HG03354 (cell line): ENCODE measurements around the gene TRIM63.

Experiments used
- ATAC-seq: cut with Tn5 transposase; IDR thresholded peaks from one replicate; pipeline ENCODE4 v1.9.1; 2021; ENCODE audit warnings: mild to moderate bottlenecking; ENCODE audit not compliant: unreplicated experiment, poor library complexity, severe bottlenecking

Gene TRIM63

GRCh38 chr1:26060832-26061574 lies 6.4 kb downstream of the TRIM63 start:
- ATAC-seq = no peak

DNA sequence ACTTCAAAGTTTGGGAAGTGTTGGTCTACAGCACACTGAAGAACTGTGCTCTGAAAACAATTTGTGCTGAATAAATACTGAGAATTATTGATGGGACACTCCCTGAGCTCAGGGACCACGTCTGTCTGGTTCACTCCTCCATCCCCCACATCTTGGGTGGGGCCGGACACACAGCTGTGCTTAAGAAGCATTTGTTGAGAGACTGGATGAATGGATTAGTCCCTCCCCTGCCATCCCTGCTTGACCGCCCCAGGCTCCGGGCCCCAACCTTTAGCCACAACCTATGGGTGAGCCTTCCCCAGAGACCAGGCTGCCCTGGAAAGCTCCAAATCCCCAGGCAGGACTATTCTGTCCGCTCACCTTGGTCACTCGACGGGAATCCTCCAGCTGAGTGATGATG lies 7.5 kb downstream of the TRIM63 start:
- ATAC-seq = no peak

- no peak for ATAC-seq
Measured at GRCh38 chr1:26058052-26058595, 9.3 kb downstream of the TRIM63 start.

DNA sequence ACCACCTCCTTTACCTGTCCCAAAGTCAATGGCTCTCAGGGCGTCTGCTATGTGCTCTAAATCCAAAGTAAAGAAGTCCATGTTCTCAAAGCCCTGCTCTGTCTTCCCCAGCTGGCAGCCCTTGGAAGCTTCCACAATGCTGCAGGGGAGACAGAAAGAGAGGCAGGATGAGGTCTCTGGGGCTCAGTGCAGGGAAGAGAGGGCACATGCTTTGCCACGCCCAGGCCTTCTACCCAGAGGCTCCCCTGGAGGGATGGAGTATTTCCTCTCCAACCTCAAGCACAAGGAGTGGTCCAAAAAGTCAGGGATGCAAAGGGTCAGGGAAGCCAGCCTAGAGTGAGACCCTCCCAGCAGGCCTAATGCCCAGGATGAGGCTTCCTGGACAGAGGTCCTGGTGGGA lies 10.2 kb downstream of the TRIM63 start:
- ATAC-seq = no peak

- no peak for ATAC-seq
Measured at GRCh38 chr1:26055041-26055440, 12.4 kb downstream of the TRIM63 start.

DNA sequence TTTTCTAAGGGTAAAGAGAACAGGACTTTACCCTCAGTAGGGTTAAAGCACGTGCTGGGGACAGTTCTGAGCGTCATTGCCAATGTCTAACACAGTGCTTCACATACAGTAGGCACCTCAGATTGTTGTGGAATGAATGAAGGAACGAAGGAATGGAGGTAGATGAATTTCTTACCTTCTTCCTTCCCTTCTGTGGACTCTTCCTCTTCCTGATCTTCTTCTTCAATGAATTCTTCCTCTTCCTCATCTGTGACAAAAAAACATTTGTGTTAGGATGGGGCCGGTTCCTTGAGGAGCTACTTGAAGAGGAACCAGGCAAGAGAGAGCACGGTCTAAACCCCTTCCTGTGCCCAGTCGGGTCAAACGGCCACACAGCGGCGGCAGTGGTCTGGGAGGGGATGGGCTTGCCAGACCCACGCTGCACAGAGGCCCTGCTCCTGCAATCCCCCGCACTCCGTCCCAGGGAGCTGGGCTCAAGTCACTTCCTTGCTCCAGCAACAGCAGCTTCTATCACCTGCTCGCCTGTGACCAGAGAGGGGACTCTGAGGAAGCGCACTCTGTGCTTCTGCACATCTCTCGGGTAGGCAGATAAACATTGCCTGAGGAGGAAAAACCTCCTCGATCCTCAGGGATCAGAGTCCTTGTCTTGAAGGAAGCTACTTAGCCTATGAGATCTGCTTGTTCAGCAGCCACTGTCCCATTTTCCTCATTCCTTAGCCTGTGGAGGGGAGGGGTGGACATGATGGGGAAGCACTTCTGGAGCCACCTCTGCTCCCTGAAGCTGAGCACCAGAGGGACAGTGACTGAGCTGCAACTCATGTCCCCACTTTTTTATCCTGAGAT lies 13.5 kb downstream of the TRIM63 start:
- ATAC-seq = no peak

DNA sequence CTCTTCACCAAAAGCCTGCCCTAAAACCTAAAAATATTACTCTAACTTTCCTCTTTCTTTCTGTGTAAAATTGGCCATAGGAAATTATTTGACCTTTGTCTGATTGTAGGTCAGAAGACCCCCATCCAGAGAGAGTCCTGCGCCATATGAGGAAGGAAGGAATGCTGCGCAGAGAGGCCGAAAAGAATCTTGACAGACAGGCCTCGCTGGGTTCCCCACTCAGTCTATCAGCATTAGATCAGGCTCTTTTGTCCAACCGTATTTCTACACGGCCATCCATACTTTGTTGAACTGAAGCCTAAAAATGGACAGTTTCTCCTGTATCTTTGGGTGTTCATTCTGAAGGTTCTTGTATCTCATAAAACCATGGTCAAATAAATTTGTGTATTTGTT lies 17.2 kb downstream of the TRIM63 start:
- ATAC-seq = no peak

- ATAC-seq = no peak
Measured at GRCh38 chr1:26049531-26050247, 17.7 kb downstream of the TRIM63 start.

DNA sequence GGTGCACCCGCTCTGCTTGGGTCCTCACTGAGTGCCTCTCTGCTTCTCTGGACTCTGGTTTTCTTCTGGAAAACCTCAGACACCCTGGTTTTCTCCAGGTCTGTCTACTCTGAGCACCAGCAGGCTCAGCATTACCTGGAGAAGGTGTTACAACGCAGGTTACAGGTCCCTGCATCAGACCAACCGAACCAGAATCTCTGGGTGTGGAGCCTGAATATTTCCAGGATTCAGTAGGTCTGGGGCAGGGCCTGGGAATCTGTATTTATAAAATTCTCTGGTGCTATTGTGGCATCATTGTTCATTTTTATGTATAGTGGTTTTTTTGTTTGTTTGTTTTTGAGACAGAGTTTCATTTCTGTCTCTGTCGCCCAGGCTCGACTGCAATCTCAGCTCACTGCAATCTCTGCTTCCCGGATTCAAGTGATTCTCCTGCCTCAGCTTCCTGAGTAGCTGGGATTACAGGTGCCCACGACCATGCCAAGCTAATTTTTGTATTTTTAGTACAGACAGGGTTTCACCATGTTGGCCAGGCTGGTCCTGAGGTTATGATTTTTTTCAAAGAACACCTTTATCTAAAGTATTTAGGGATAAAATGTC lies 20.1 kb downstream of the TRIM63 start:
- no peak for ATAC-seq

GRCh38 chr1:26046246-26047095 lies 21.0 kb downstream of the TRIM63 start:
- ATAC-seq = no peak

DNA sequence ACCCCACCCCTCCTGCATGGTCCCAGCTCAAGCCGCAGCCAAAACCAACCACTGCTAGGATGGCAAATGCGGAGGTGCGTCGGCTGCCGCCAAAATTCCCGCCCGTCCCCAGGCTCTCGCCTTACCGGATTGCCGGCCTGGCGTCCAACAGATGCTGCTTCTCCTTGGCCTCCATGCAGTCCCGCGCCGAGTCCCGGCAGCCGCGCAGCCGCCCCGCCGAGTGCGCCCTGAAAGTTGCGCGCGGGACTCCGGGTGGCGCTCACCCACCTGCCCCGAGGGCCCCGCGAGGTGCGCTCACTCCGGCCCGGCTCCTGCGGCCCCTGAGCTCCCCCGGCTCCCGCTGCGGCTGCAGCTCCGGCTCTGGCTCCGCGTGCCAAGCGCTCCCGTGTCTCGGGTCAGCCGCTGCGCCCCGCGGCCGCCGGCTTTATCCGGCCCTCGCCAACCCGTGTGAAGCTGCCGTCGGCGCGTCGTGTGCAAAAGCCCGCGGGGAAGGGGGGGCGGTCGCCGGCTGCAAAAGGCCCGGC lies 21.6 kb downstream of the TRIM63 start, which contains the start of gene SLC30A2:
SLC30A2 (minus strand) TSS at position 397 of the 524 bp plus-strand sequence; CDS start at position 175, 222 bp downstream.
- no peak for ATAC-seq

- ATAC-seq = no peak
Measured at GRCh38 chr1:26044971-26045721, 22.3 kb downstream of the TRIM63 start.

DNA sequence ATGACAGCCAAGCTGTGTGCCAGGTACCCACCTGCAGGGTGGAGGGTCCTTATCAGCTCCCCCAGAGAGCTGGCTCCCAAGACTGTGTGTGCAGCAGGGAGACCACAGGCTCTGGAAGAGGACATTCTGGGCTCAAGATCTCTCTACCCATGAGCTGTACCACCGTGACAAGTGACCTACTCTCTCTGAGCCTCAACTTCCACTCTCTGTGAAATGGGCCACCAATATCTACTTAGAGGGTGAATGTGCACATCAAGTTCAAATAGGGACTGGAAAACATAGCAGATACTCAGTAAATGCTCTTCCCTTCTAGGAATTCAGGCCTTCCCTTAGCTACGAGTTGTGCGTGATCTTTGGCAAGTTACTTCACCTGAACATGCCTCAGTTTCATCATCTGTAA lies 23.0 kb downstream of the TRIM63 start:
- no peak for ATAC-seq

- ATAC-seq = no peak
Measured at GRCh38 chr1:26043765-26044164, 23.7 kb downstream of the TRIM63 start.

- ATAC-seq = no peak
Measured at GRCh38 chr1:26041978-26042377, 25.5 kb downstream of the TRIM63 start.

DNA sequence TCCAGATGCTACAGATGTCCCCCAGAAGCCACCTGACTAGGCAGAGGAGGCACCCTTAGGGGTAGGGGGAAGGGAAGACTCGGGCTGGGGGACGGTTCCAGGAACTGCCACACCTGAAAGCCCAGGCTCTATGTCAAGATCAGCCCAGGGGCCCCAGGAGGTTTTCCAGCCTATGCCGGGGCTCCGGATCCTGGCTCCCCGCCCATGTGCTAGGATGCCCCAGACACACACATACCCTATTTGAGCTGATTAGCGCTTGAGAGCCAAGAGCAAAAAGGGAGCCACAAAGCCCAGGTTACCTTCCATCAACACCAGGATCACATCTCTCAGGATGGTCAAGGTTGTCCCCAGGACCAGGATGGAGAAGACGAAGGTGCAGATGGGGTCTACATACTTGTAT lies 26.0 kb downstream of the TRIM63 start:
- ATAC-seq = no peak

GRCh38 chr1:26038904-26039303 lies 28.5 kb downstream of the TRIM63 start:
- no peak for ATAC-seq

DNA sequence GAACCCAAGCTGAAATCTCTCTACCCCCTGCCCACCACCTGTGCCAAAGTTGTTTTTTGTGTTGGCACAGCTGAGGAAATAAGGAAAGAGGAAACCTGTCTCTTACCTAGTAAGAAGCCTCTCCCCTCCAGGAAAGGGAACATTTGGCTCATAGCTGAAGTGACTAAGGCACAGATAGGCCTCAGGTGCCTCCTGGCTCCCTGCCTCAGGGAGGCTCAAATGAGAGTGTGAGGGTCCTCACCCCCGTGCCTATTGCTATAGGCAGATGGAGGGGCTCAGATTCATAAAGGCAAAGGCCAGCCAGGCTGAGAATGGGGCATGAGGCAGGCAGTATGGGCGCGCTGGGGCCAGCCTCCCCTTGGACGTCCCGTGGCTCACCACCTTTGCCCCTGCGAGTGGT lies 29.0 kb downstream of the TRIM63 start:
- no peak for ATAC-seq
